Measurements from ENCODE around the gene PARD6B. TPM values are rescaled to one million over a fixed set of nuclear protein-coding genes. Genes with fewer than 3 reads are reported as not detected.
"Not testable (repeated sequence)": the region's sequence is repeated elsewhere in the genome, so short reads cannot be mapped to it uniquely, and the experiment has no call there.

The PARD6B gene
- total RNA-seq, 1 donor from 2014 or later = 9.3 TPM

- DNase-seq = no peak
Observed at GRCh38 chr20:50799890-50800550, 68.6 kb downstream of the PARD6B start.

GRCh38 chr20:50800986-50801746 is 69.8 kb downstream of the PARD6B start:
- not testable (repeated sequence) for DNase-seq

- no peak for DNase-seq
Observed at GRCh38 chr20:50801747-50802125, 70.4 kb downstream of the PARD6B start.

GRCh38 chr20:50802289-50802688 is 70.9 kb downstream of the PARD6B start:
- no peak for DNase-seq

- no peak for DNase-seq
Observed at GRCh38 chr20:50804437-50805348, 73.3 kb downstream of the PARD6B start.

GRCh38 chr20:50805349-50805684 is 73.9 kb downstream of the PARD6B start:
- DNase-seq = no peak

GRCh38 chr20:50806126-50806768 is 74.9 kb downstream of the PARD6B start:
- no peak for DNase-seq

Other genes starting within 250 kb of the PARD6B start
- gene PTPN1, start 221.2 kb upstream of the PARD6B start, total RNA-seq = 15.5 TPM
- 16.1 TPM for gene RIPOR3, start 40.0 kb upstream of the PARD6B start, total RNA-seq
- 2.1 TPM for gene BCAS4, start 63.5 kb downstream of the PARD6B start, total RNA-seq
- 46.4 TPM for gene ADNP, start 199.9 kb downstream of the PARD6B start, total RNA-seq
- 41.2 TPM for gene DPM1, start 227.0 kb downstream of the PARD6B start, total RNA-seq
- 3.6 TPM for gene MOCS3, start 227.2 kb downstream of the PARD6B start, total RNA-seq